Transverse colon (tissue), 4 donors: Measurements from ENCODE around the gene PPFIBP2.

Source experiments
- EP300 ChIP-seq: sonication (generic); formaldehyde crosslinking; IDR thresholded peaks from one replicate; pipeline ENCODE4 v1.6.1; 2017; ENCODE audit warnings: antibody characterized with exemption, low read depth
- POLR2A ChIP-seq: fragments of 450-650 bp; IDR thresholded peaks from one replicate; pipeline ENCODE4 v1.6.1; 2016; ENCODE audit warnings: antibody characterized with exemption, mild to moderate bottlenecking, moderate library complexity
- POLR2AphosphoS5 ChIP-seq, 3 donors: sonication (generic); formaldehyde crosslinking; IDR thresholded peaks; one replicate each; pipeline ENCODE4 v1.6.1; 2016; ENCODE audit warnings: antibody characterized with exemption in 3 of 3
- TF ChIP-seq, protein P1 (sequence below), 5 experiments: fragments of 200-600 bp in 3 of 5; fragments of 450-650 bp in 2 of 5; sonication (generic) in 3 of 5; IDR thresholded peaks; 1 replicate in 2 of 5; 2 replicates in 3 of 5; pipeline ENCODE4 v1.5.1; 2016 to 2017; ENCODE audit warnings: antibody characterized with exemption in 5 of 5, inconsistent platforms in 3 of 5, mild to moderate bottlenecking in 2 of 5, moderate library complexity in 1 of 5

DNA sequence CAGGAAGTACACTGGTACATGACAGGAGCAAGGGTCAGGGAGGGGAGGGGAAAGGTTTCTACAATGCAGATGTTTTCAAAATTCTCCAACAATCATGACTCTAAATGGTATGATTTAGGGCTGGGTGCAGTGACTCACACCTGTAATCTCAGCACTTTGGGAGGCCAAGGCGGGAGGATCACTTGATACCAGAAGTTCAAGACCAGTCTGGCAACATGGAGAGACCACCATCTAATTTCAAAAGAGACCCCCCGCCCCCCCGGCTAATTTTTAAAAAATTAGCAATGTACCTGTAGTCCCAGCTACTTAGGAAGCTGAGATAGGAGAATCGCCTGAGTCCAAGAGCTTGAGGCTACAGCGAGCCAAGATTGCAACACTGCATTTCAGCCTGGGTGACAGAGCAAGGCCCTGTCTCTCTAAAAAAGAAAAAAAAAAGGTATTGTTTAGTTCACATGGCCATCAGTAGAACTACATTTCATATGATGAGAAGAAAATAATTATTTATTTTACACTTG, 44.4 kb upstream of the PPFIBP2 start:
- TF ChIP-seq, protein P1, sequence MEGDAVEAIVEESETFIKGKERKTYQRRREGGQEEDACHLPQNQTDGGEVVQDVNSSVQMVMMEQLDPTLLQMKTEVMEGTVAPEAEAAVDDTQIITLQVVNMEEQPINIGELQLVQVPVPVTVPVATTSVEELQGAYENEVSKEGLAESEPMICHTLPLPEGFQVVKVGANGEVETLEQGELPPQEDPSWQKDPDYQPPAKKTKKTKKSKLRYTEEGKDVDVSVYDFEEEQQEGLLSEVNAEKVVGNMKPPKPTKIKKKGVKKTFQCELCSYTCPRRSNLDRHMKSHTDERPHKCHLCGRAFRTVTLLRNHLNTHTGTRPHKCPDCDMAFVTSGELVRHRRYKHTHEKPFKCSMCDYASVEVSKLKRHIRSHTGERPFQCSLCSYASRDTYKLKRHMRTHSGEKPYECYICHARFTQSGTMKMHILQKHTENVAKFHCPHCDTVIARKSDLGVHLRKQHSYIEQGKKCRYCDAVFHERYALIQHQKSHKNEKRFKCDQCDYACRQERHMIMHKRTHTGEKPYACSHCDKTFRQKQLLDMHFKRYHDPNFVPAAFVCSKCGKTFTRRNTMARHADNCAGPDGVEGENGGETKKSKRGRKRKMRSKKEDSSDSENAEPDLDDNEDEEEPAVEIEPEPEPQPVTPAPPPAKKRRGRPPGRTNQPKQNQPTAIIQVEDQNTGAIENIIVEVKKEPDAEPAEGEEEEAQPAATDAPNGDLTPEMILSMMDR (IDR thresholded peaks at IDR 0.05) = no peak
- TF ChIP-seq POLR2A (no peak), EP300 (no peak), POLR2AphosphoS5 (IDR thresholded peaks at IDR 0.05) (no peak)
